K562 (cell line): ENCODE data around the gene CRCP. TPM values are rescaled to one million over a fixed set of nuclear protein-coding genes. Genes with fewer than 3 reads are reported as not detected.
"Not testable (repeated sequence)": the region's sequence is repeated elsewhere in the genome, so short reads cannot be mapped to it uniquely, and the experiment has no call there.

ENCODE experiments used
- ATAC-seq: fragments of 200-7000 bp; cut with Tn5 transposase; 3 replicates; pipeline ENCODE4 v1.9.1; 2020; ENCODE audit warnings: moderate library complexity
- BruUV-seq: library from RNA; stranded (reverse); fragments of 400-500 nt; replicated peaks from 2 replicates; lab custom pipeline; 2021; lab: Mats Ljungman, UMichigan
- CTCF ChIA-PET: fragments of 300-600 bp; formaldehyde crosslinking; extraction: SDS; loops from one replicate; lab custom pipeline; 2021; ENCODE audit warnings: low intra/inter-chr PET ratio; lab: Yijun Ruan, JAX
- POLR2A ChIA-PET: fragments of 300-600, 350-650 bp; sonication (Branson Sonifier 250); formaldehyde crosslinking; extraction: SDS; loops from one replicate; lab custom pipeline; 2021; ENCODE audit warnings: antibody characterized with exemption, inconsistent platforms; lab: Yijun Ruan, JAX
- DNase-seq, 4 experiments: peaks; one replicate each; pipeline versions ENCODE4 v3.0.0 to v3.0.0-alpha.2; 2011 to 2018; ENCODE audit warnings: low spot score in 3 of 4, mixed read lengths in 3 of 4; ENCODE audit errors: extremely low read depth in 1 of 4
- FAIRE-seq: peaks from 2 replicates; lab custom pipeline; 2011; peaks lifted over from hg19 to GRCh38; lab: Jason Lieb, UNC
- H2AFZ ChIP-seq: 2 replicates; pipeline ENCODE4 v1.6.0; 2011; ENCODE audit warnings: low read depth, low read length, control low read depth, inconsistent platforms
- H3K27ac ChIP-seq: fragments of 200-600 bp; 3 replicates; pipeline ENCODE4 v1.8.0; 2011; ENCODE audit warnings: low read depth, mild to moderate bottlenecking, control low read depth, inconsistent platforms, low read length, moderate library complexity, mixed read lengths; ENCODE audit errors: extremely low read depth
- H3K27me3 ChIP-seq, 2 experiments: fragments of 300-600 bp in 1 of 2; 2 replicates in 1 of 2; 3 replicates in 1 of 2; pipeline versions ENCODE4 v1.6.0 to v1.8.0; 2011; ENCODE audit warnings: inconsistent platforms in 2 of 2, low read length in 2 of 2, mild to moderate bottlenecking in 1 of 2, mixed read lengths in 1 of 2, moderate library complexity in 1 of 2; ENCODE audit not compliant: control insufficient read depth in 2 of 2, insufficient read depth in 2 of 2
- H3K36me3 ChIP-seq: fragments of 300-600 bp; 3 replicates; pipeline ENCODE4 v1.8.0; 2011; ENCODE audit warnings: mild to moderate bottlenecking, low read length, inconsistent platforms; ENCODE audit not compliant: control insufficient read depth, insufficient read depth
- H3K4me1 ChIP-seq, 2 experiments: fragments of 200-600 bp in 1 of 2; replicated peaks in 1 of 2; 2 replicates in 1 of 2; 3 replicates in 1 of 2; pipeline versions ENCODE4 v1.5.1 to v1.8.0; 2011; ENCODE audit warnings: inconsistent platforms in 2 of 2, low read length in 2 of 2, mild to moderate bottlenecking in 1 of 2, mixed read lengths in 1 of 2, moderate library complexity in 1 of 2; ENCODE audit not compliant: control insufficient read depth in 2 of 2, insufficient read depth in 2 of 2
- H3K4me2 ChIP-seq: 2 replicates; pipeline ENCODE4 v1.6.1; 2011; ENCODE audit warnings: low read length, control low read depth, inconsistent platforms, mixed read lengths; ENCODE audit not compliant: insufficient read depth
- H3K4me3 ChIP-seq: fragments of 200-600 bp; sonication (generic), shearing (Covaris generic); 2 replicates; pipeline ENCODE4 v1.5.1; 2016; ENCODE audit warnings: control low read depth, inconsistent platforms
- H3K79me2 ChIP-seq: fragments of 200-600 bp; 3 replicates; pipeline ENCODE4 v1.8.0; 2011; ENCODE audit warnings: low read length, inconsistent platforms; ENCODE audit not compliant: control insufficient read depth, insufficient read depth
- H3K9ac ChIP-seq, 2 experiments: 2 replicates each; pipeline versions ENCODE4 v1.6.0 to v1.6.1; 2011; ENCODE audit warnings: low read depth in 2 of 2, low read length in 2 of 2, control low read depth in 1 of 2, inconsistent platforms in 1 of 2, mild to moderate bottlenecking in 1 of 2, mixed read lengths in 1 of 2; ENCODE audit not compliant: insufficient read depth in 1 of 2
- H3K9me1 ChIP-seq: one replicate; pipeline ENCODE4 v1.6.0; 2011; ENCODE audit warnings: inconsistent platforms, mild to moderate bottlenecking, low read length, moderate library complexity; ENCODE audit not compliant: control insufficient read depth, insufficient read depth
- H3K9me3 ChIP-seq: replicated peaks from 2 replicates; pipeline ENCODE4 v1.5.1; 2011; ENCODE audit warnings: low read depth, low read length, inconsistent platforms; ENCODE audit not compliant: control insufficient read depth, insufficient read depth
- H4K20me1 ChIP-seq: replicated peaks from 2 replicates; pipeline ENCODE4 v1.6.1; 2011; ENCODE audit warnings: low read length, inconsistent platforms, mixed read lengths; ENCODE audit not compliant: control insufficient read depth, insufficient read depth
- BACH1 ChIP-seq: fragments of 200-800 bp; sonication (Bioruptor generic); IDR thresholded peaks from 2 replicates; pipeline ENCODE4 v1.6.1; 2016; ENCODE audit warnings: missing genetic modification characterization, missing compliant biosample characterization
- CBFA2T3 ChIP-seq: fragments of 450-650 bp; IDR thresholded peaks from 2 replicates; pipeline ENCODE4 v1.6.1; 2017
- CEBPB ChIP-seq: fragments of 450-650 bp; IDR thresholded peaks from 2 replicates; pipeline ENCODE4 v1.6.1; 2016; ENCODE audit warnings: missing genetic modification characterization, missing compliant biosample characterization
- CEBPG ChIP-seq, 3 experiments: fragments of 200-800 bp in 1 of 3; sonication (Bioruptor generic) in 1 of 3; sonication (generic) in 1 of 3; formaldehyde crosslinking in 1 of 3; IDR thresholded peaks in 2 of 3; conservative IDR thresholded peaks in 1 of 3; 2 replicates each; pipeline versions ENCODE4 v1.6.1 to v1.8.0; 2016 to 2022; ENCODE audit warnings: missing compliant biosample characterization in 2 of 3, missing genetic modification characterization in 2 of 3, mild to moderate bottlenecking in 1 of 3, missing genetic modification reagents in 1 of 3
- DPF2 ChIP-seq: fragments of 450-650 bp; IDR thresholded peaks from 2 replicates; pipeline ENCODE4 v1.6.1; 2016
- GATA2 ChIP-seq: sonication (generic); formaldehyde crosslinking; IDR thresholded peaks from 2 replicates; pipeline ENCODE4 v1.4.0; 2020; ENCODE audit warnings: mild to moderate bottlenecking, missing genetic modification reagents
- HES1 ChIP-seq: fragments of 450-650 bp; IDR thresholded peaks from 2 replicates; pipeline ENCODE4 v1.6.1; 2016; ENCODE audit warnings: low read depth, mild to moderate bottlenecking, moderate library complexity
- JUND ChIP-seq, 2 experiments: IDR thresholded peaks; 2 replicates in 1 of 2; 3 replicates in 1 of 2; pipeline ENCODE4 v1.6.1; 2011; ENCODE audit warnings: borderline replicate concordance in 2 of 2, low read depth in 2 of 2, low read length in 2 of 2, improper control_type of control experiment in 1 of 2, missing biosample characterization in 1 of 2, missing genetic modification characterization in 1 of 2, missing genetic modification reagents in 1 of 2
- MAFK ChIP-seq: IDR thresholded peaks from 2 replicates; pipeline ENCODE4 v1.6.1; 2011; ENCODE audit warnings: low read length, improper control_type of control experiment
- MLLT1 ChIP-seq, 2 experiments: fragments of 450-650 bp; IDR thresholded peaks; 2 replicates each; pipeline ENCODE4 v1.6.1; 2016
- PHB ChIP-seq: fragments of 250-450 bp; sonication (Bioruptor Pico); IDR thresholded peaks from 2 replicates; pipeline ENCODE4 v1.5.0; 2021
- SOX6 ChIP-seq: fragments of 450-650 bp; IDR thresholded peaks from 2 replicates; pipeline ENCODE4 v1.6.1; 2014; ENCODE audit warnings: mild to moderate bottlenecking
- ZNF347 ChIP-seq: fragments of 450-650 bp; formaldehyde crosslinking; IDR thresholded peaks from 2 replicates; pipeline ENCODE4 v1.4.0; 2020; ENCODE audit warnings: low read depth, mild to moderate bottlenecking, moderate library complexity
- WGBS: fragments of 100-300 bp; shearing (Covaris generic); methylation state at CpG from one replicate; pipeline ENCODE4 v1.1.6; 2016; ENCODE audit warnings: low coverage, mixed read lengths; ENCODE audit not compliant: insufficient coverage; ENCODE audit errors: missing lambda C conversion rate; 5-methylcytosine and 5-hydroxymethylcytosine counted together
- in situ Hi-C: fragments of 300-500 bp; cut with MboI; formaldehyde crosslinking; loops from 4 replicates; pipeline ENCODE4 v1.15.0; 2018; ENCODE audit warnings: inconsistent platforms, mixed read lengths
- intact Hi-C: fragments of 100-400 bp; cut with micrococcal nuclease; formaldehyde crosslinking; loops from 2 replicates; pipeline ENCODE4 v1.14.2; 2022
- polyA plus RNA-seq, 8 experiments: library from polyadenylated mRNA; depleted of rRNA in 4 of 8; stranded (reverse) in 5 of 8; unstranded in 3 of 8; fragments of >200 nt; fragmentation: Nextera tagmentation in 2 of 8; fragmentation: Illumina TruSeq in 1 of 8; extraction: Ambion mirVana in 2 of 8; extraction: Trizol in 1 of 8; gene quantifications; 2 replicates each; pipeline versions ENCODE4 v1.2.1 to v1.2.3, GENCODE V29; 2011 to 2014; ENCODE audit warnings: inconsistent platforms in 1 of 8, missing spikeins in 1 of 8
- total RNA-seq, 7 experiments: library from RNA; depleted of rRNA in 6 of 7; stranded (reverse); fragments of >200 nt in 6 of 7; fragmentation: Illumina TruSeq in 2 of 7; extraction: Trizol in 2 of 7; gene quantifications; 2 replicates each; pipeline versions ENCODE4 v1.2.1 to v1.2.3, GENCODE V29; 2011 to 2021; ENCODE audit warnings: low replicate concordance in 1 of 7

CRCP gene
- total and polyA plus RNA-seq, 9 of the 15 experiments (the other 6 are each of a cell fraction or from before 2014, with no cell fraction given), result 22.1 to 58.3 (median 43.4) TPM

- in situ Hi-C loops; ATAC-seq; H3K79me2 ChIP-seq; H3K9me1 ChIP-seq; H3K9me3 ChIP-seq; H3K4me1 ChIP-seq; CTCF ChIA-PET; H2AFZ ChIP-seq; H3K9ac ChIP-seq; H3K4me3 ChIP-seq; BruUV-seq; intact Hi-C loops; POLR2A ChIA-PET; FAIRE-seq; DNase-seq; H3K27me3 ChIP-seq; H3K27ac ChIP-seq; H3K4me2 ChIP-seq; H4K20me1 ChIP-seq; TF ChIP-seq CEBPG (CRISPR knock-in tag; IDR thresholded peaks at IDR 0.05): not testable (repeated sequence)
- peaks cover 72% of the 10 kb centered on the region for H3K36me3 ChIP-seq
- TF ChIP-seq CEBPB (peak; percentile 94), CEBPG (tag; conservative IDR thresholded peaks at IDR 0.05 in 1 of 2, IDR thresholded peaks at IDR 0.05 in 1 of 2) (peak in 1 of 2 experiments; percentile 92; a peak in 3 of 4 replicates)
- WGBS, result 98% methylated on average over 7 of the region's 7 CpGs
Measured at GRCh38 chr7:66156035-66156434, 41.4 kb downstream of the CRCP start.

- DNase-seq (peak in 2 of 4 experiments; percentile 57 to 58), ATAC-seq (peak; percentile 73), FAIRE-seq (peak; percentile 80)
- H3K27ac ChIP-seq, result no peak overlapping the region
- BruUV-seq, result no TSS peak
- WGBS, result 19% methylated on average over 3 of the region's 3 CpGs
- no peak overlapping the region for H3K4me3 ChIP-seq
- in situ Hi-C loops (no loop called here), intact Hi-C loops (no loop called here)
- H3K4me2 ChIP-seq, result no peak overlapping the region
- H3K36me3 ChIP-seq, result peaks cover 62% of the 10 kb centered on the region
- ChIA-PET POLR2A (interaction anchor here (0.6 kb wide), 1 partner anchor 14 kb away, joined by 3 read pairs; no protein-coding TSS in a partner anchor), CTCF (no interaction called here)
- peaks cover 6 to 9% of the 10 kb centered on the region in 2 experiments; a peak in 4 of 5 replicates for H3K4me1 ChIP-seq
- no peak overlapping the region for H2AFZ ChIP-seq
- no peaks in the 10 kb centered on the region for H4K20me1 ChIP-seq
- peaks cover 4% of the 10 kb centered on the region; the same call in 1 of the 2 replicates for H3K9me3 ChIP-seq
- H3K79me2 ChIP-seq, result no peaks in the 10 kb centered on the region
- H3K9me1 ChIP-seq, result no peaks in the 10 kb centered on the region
- no peaks in the 10 kb centered on the region for H3K27me3 ChIP-seq
- H3K9ac ChIP-seq, result no peak overlapping the region; a peak in 1 of 4 replicates
- TF ChIP-seq JUND (IDR thresholded peaks at IDR 0.05; ENCODE audit: borderline replicate concordance, low read depth, low read length) (peak; percentile 28; the same call in 1 of the 2 replicates), JUND (tag; IDR thresholded peaks at IDR 0.05; ENCODE audit: borderline replicate concordance, low read depth, low read length) (no peak; the same call in 2 of the 3 replicates), DPF2 (peak; percentile 70), CEBPG (CRISPR knock-in tag; IDR thresholded peaks at IDR 0.05) (no peak), CEBPG (tag; conservative IDR thresholded peaks at IDR 0.05 in 1 of 2, IDR thresholded peaks at IDR 0.05 in 1 of 2) (0 out of 4 replicates have a peak, but pooled peaks of 1 of the 2 experiments have one; percentile 11), GATA2 (0 out of 2 replicates have a peak, but pooled peaks have one; percentile 11), ZNF347 (no peak), BACH1 (peak; percentile 74), HES1 (0 out of 2 replicates have a peak, but pooled peaks have one; percentile 42), CBFA2T3 (peak; percentile 26), MLLT1 (IDR thresholded peaks at IDR 0.05) (no peak), PHB (CRISPR knock-in tag) (no peak), SOX6 (peak; percentile 72), MAFK (peak; percentile 91)
Measured at GRCh38 chr7:66157060-66157459, 42.4 kb downstream of the CRCP start.
